HepG2 (cell line): Measurements from ENCODE around the gene CYP2W1. TPM values are rescaled to one million over a fixed set of nuclear protein-coding genes. Genes with fewer than 3 reads are reported as not detected.

Experiments
- BORCS8-MEF2B ChIP-seq: sonication (generic); formaldehyde crosslinking; IDR thresholded peaks from 2 replicates; pipeline ENCODE4 v1.8.0; 2022; ENCODE audit warnings: mild to moderate bottlenecking, missing genetic modification reagents
- CBFB ChIP-seq: sonication (generic); formaldehyde crosslinking; IDR thresholded peaks from 2 replicates; pipeline ENCODE4 v1.4.0; 2020; ENCODE audit warnings: missing genetic modification reagents
- DBP ChIP-seq: sonication (generic); formaldehyde crosslinking; IDR thresholded peaks from 2 replicates; pipeline ENCODE4 v1.4.0; 2020; ENCODE audit warnings: missing genetic modification reagents; ENCODE audit errors: not compliant biosample characterization
- HNRNPLL ChIP-seq: fragments of 200-400 bp; formaldehyde crosslinking; IDR thresholded peaks from 2 replicates; pipeline ENCODE4 v1.6.1; 2017; ENCODE audit warnings: mild to moderate bottlenecking, low read depth, low read length; ENCODE audit not compliant: poor library complexity, severe bottlenecking
- NKX3-1 ChIP-seq: sonication (generic); formaldehyde crosslinking; IDR thresholded peaks from 2 replicates; pipeline ENCODE4 v1.5.0; 2020; ENCODE audit warnings: missing genetic modification reagents
- PATZ1 ChIP-seq: sonication (generic); formaldehyde crosslinking; IDR thresholded peaks from 2 replicates; pipeline ENCODE4 v1.4.0; 2020; ENCODE audit warnings: missing genetic modification reagents
- PAWR ChIP-seq: sonication (generic); formaldehyde crosslinking; IDR thresholded peaks from 2 replicates; pipeline ENCODE4 v1.4.0; 2020; ENCODE audit warnings: missing genetic modification reagents, mild to moderate bottlenecking, borderline replicate concordance
- PRDM15 ChIP-seq: sonication (generic); formaldehyde crosslinking; IDR thresholded peaks from 2 replicates; pipeline ENCODE4 v1.4.0; 2020; ENCODE audit warnings: missing genetic modification reagents
- RAD21 ChIP-seq: fragments of 450-650 bp; formaldehyde crosslinking; IDR thresholded peaks from 2 replicates; pipeline ENCODE4 v1.5.0; 2020; ENCODE audit warnings: mild to moderate bottlenecking
- SNRNP70 ChIP-seq: fragments of 200-400 bp; formaldehyde crosslinking; IDR thresholded peaks from 2 replicates; pipeline ENCODE4 v1.6.1; 2017; ENCODE audit warnings: mild to moderate bottlenecking, low read depth, low read length, moderate library complexity
- TBP ChIP-seq: sonication (generic); formaldehyde crosslinking; IDR thresholded peaks from 2 replicates; pipeline ENCODE4 v1.5.0; 2020; ENCODE audit warnings: missing genetic modification reagents
- TFDP2 ChIP-seq: sonication (generic); formaldehyde crosslinking; IDR thresholded peaks from 2 replicates; pipeline ENCODE4 v1.4.0; 2020; ENCODE audit warnings: missing genetic modification reagents
- ZNF513 ChIP-seq: sonication (generic); formaldehyde crosslinking; conservative IDR thresholded peaks from 2 replicates; pipeline ENCODE4 v1.5.0; 2020; ENCODE audit warnings: missing genetic modification reagents
- ZNF549 ChIP-seq: sonication (generic); formaldehyde crosslinking; IDR thresholded peaks from 2 replicates; pipeline ENCODE4 v1.5.0; 2020; ENCODE audit warnings: missing genetic modification reagents
- ZNF557 ChIP-seq: sonication (generic); formaldehyde crosslinking; IDR thresholded peaks from 2 replicates; pipeline ENCODE4 v1.4.0; 2020; ENCODE audit warnings: missing genetic modification reagents
- ZNF580 ChIP-seq: IDR thresholded peaks from 2 replicates; pipeline ENCODE4 v1.6.1; 2016; ENCODE audit warnings: low read depth, borderline replicate concordance
- polyA plus RNA-seq, 8 experiments: library from polyadenylated mRNA; depleted of rRNA in 3 of 8; stranded (reverse) in 7 of 8; unstranded in 1 of 8; fragments of >200 nt; fragmentation: Illumina TruSeq in 4 of 8; extraction: Trizol in 4 of 8; gene quantifications; 2 replicates each; pipeline versions ENCODE4 v1.2.1 to v1.2.3, GENCODE V29; 2011 to 2016; ENCODE audit warnings: low read depth in 4 of 8, missing spikeins in 1 of 8, mixed read lengths in 1 of 8; ENCODE audit not compliant: insufficient read depth in 1 of 8
- total RNA-seq, 5 experiments: library from RNA; depleted of rRNA; stranded (reverse); fragments of >200 nt; fragmentation: Illumina TruSeq; extraction: Trizol; gene quantifications; 2 replicates each; pipeline ENCODE4 v1.2.3, GENCODE V29; 2016; ENCODE audit warnings: low read depth in 1 of 5

Gene CYP2W1
- total and polyA plus RNA-seq, 2 of the 13 experiments (the other 11 are each of a cell fraction or from before 2014, with no cell fraction given), result 19.5 to 31.7 TPM

GRCh38 chr7:992709-993607, 10.0 kb downstream of the CYP2W1 start (continued):
- TF ChIP-seq ZNF580 (peak; percentile 95), HNRNPLL (peak; percentile 50), NKX3-1 (CRISPR knock-in tag) (0 out of 2 replicates have a peak, but pooled peaks have one; percentile 20), ZNF549 (no peak), ZNF513 (CRISPR knock-in tag) (no peak), ZNF557 (CRISPR knock-in tag) (no peak), PAWR (peak; percentile 84), TFDP2 (CRISPR knock-in tag) (0 out of 2 replicates have a peak, but pooled peaks have one; percentile 42), TBP (no peak), SNRNP70 (no peak), PRDM15 (CRISPR knock-in tag) (no peak), CBFB (CRISPR knock-in tag) (no peak; the same call in 1 of the 2 replicates), RAD21 (peak; percentile 100), PATZ1 (CRISPR knock-in tag) (peak; percentile 87), BORCS8-MEF2B (CRISPR knock-in tag) (no peak), DBP (CRISPR knock-in tag) (peak; percentile 46)
